Spinal cord (tissue), 10 donors: ENCODE measurements around the gene MAP3K6. TPM values are rescaled to one million over a fixed set of nuclear protein-coding genes. Genes with fewer than 3 reads are reported as not detected.
"Not testable (repeated sequence)": the region's sequence is repeated elsewhere in the genome, so short reads cannot be mapped to it uniquely, and the experiment has no call there.

Experiments
- DNase-seq, 6 donors: peaks; one replicate each; pipeline versions ENCODE4 v3.0.0 to v3.0.0-alpha.2; 2013 to 2015; ENCODE audit warnings: low spot score in 6 of 6, low read depth in 4 of 6
- H3K27ac ChIP-seq: one replicate; pipeline ENCODE4 v1.5.1; 2013; ENCODE audit warnings: low read depth, low read length, control low read depth
- H3K27me3 ChIP-seq: one replicate; pipeline ENCODE4 v1.6.1; 2013; ENCODE audit warnings: low read length; ENCODE audit not compliant: control insufficient read depth, insufficient read depth
- H3K36me3 ChIP-seq: one replicate; pipeline ENCODE4 v1.6.1; 2013; ENCODE audit warnings: low read length; ENCODE audit not compliant: control insufficient read depth, insufficient read depth
- H3K4me1 ChIP-seq: one replicate; pipeline ENCODE4 v1.6.1; 2013; ENCODE audit warnings: low read length; ENCODE audit not compliant: control insufficient read depth, insufficient read depth
- H3K4me3 ChIP-seq: one replicate; pipeline ENCODE4 v1.5.1; 2013; ENCODE audit warnings: low read depth, low read length, control low read depth
- H3K9me3 ChIP-seq: one replicate; pipeline ENCODE4 v1.6.1; 2013; ENCODE audit warnings: low read length; ENCODE audit not compliant: control insufficient read depth, insufficient read depth
- WGBS: methylation state at CpG from one replicate; pipeline ENCODE4 v1.1.5; 2013; ENCODE audit warnings: missing lambda C conversion rate; ENCODE audit not compliant: insufficient coverage; 5-methylcytosine and 5-hydroxymethylcytosine counted together
- polyA plus RNA-seq, 2 donors: library from polyadenylated mRNA; unstranded; fragments of 120-200 nt; gene quantifications; one replicate each; pipeline ENCODE4 v1.2.1, GENCODE V29; 2013; ENCODE audit not compliant: insufficient read length in 2 of 2
- total RNA-seq, 2 donors: library from RNA; depleted of rRNA in 1 of 2; stranded (reverse); fragments of 120-200 nt in 1 of 2; fragments of >200 nt in 1 of 2; gene quantifications; one replicate each; pipeline versions ENCODE4 v1.2.3 to v1.2.4, GENCODE V29; 2013 to 2014
- donor health status: healthy.

MAP3K6 gene
- total and polyA plus RNA-seq, 4 donors, result 5.8 to 21.7 (median 10.1) TPM

DNA sequence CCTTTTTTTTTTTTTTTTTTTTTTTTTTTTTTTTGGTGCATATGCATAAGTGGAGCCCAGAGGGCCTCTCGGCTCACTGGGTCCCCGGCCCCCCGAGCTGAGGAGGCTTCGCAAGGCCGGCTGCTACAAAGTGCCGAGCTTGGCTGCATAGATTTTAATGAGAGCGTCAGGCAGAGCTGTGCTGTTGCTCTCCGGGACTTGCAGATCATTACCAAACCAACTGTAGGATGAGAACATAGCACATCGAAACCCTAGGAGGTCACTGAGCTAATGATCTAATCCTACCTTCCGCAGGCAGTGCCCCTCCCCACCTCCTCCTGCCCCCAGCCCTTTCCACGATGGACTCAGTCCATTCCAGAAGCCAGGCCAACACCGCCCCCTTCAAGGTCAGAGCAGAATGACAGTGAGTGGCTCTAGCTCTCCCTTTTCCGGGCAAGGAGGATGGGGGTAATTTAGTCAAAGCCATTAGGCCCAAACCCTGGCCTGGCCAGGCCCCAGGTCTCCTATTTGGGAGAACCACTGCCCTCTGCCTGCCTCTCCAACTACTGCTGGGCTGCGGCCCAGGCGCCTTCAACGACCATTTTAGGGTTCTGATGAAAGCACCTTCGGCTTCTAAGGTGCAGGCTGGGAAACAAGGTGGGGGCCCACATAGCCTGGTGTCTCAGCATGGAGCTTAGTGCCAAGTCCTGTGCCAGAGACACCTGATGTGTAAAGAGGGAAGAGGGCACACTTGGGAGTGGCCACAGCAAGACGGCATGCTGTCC, 39.0 kb upstream of the MAP3K6 start:
- peak overlapping the region; percentile 90 for H3K27ac ChIP-seq
- not testable (repeated sequence) for H3K27me3 ChIP-seq, H3K4me3 ChIP-seq, H3K9me3 ChIP-seq
- peaks cover 46% of the 10 kb centered on the region for H3K36me3 ChIP-seq
- 44% methylated on average over 13 of the region's 18 CpGs for WGBS
- peaks cover 65% of the 10 kb centered on the region for H3K4me1 ChIP-seq
- DNase-seq, result peak in 1 of 6 donors; percentile 50

DNA sequence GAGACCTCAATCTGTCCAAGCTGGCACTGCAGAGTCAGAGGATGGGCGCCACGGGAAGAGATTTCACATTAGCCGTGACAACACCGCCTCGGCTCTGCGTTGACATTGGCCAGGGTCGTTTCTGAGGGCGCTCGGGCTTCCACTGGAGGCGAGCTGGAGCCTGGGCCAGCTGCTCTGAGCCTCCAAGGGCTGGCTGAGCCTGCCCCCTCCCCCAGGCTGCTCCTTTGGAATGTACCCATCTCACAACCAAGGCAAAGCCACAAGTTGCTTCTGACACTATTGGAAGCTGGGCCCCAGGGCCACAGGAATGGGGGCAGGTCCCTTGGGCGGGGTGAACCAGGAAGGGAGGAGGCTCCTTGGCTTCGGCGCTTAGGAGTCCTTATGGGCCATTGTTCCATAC, 38.3 kb upstream of the MAP3K6 start:
- Histone ChIP-seq H3K27me3 (no peaks in the 10 kb centered on the region), H3K4me1 (peaks cover 71% of the 10 kb centered on the region), H3K9me3 (no peaks in the 10 kb centered on the region), H3K36me3 (peaks cover 39% of the 10 kb centered on the region), H3K4me3 (no peak overlapping the region), H3K27ac (peak overlapping the region; percentile 90)
- DNase-seq, result peak in 1 of 6 donors; percentile 37
- WGBS, result 44% methylated on average over 13 of the region's 13 CpGs

DNA sequence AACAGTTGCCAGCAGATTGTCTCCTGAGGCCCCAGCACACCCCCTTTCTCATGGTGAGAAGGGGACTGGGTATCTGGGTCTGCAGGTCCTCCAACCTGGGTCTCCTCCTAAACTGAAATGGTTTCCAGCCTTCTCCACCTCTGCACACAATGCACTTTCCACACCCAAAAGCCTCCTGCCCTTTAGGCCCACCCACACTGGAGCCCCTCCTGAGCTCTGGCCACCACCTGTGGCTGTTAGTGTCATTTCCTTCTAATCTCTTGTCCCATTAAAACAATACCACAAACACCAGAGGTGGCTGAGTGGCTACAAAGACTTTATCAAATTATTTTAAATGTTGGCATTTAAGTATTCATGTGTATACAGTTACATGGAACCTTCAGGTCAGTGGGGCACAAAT, 37.2 kb upstream of the MAP3K6 start:
- H3K4me1 ChIP-seq, result peaks cover 82% of the 10 kb centered on the region
- DNase-seq, result no peak
- no peaks in the 10 kb centered on the region for H3K27me3 ChIP-seq
- H3K4me3 ChIP-seq, result no peak overlapping the region
- no peaks in the 10 kb centered on the region for H3K9me3 ChIP-seq
- peaks cover 28% of the 10 kb centered on the region for H3K36me3 ChIP-seq
- H3K27ac ChIP-seq, result peak overlapping the region; percentile 90

DNA sequence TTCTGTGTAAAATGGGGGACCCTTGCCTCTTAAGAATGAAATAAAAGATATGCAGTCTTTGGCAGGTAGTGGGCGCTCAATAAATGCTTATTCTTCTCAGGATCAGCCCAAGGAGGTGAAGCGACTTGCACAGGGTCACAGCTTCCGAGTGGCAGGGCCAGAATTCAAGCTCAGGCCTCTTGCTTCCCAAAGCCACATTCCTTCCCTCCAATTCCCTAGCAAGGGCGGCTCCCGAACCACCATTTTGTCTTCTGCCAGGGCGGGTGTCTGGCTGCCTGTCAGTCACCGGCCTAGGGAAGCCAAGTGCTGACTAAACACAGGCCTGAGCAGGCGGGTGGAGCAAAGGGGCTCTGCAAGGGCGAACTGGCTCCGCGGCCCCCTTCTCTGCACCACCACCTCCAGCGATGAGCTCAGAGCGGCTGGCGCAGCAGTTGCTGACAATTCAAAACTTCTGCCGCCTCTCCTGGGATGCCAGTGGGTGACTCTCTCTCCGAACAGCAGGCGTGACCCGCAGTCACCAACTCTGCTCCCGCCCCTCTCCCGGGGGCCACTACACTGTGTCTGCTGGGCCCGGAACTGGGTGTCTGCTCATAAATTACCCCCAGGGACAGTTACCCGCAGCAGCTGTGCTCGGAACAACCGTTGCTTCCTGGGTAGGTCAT, 36.4 kb upstream of the MAP3K6 start:
- peak in 2 of 6 donors; percentile 77 to 78 for DNase-seq
- Histone ChIP-seq H3K4me1 (peaks cover 89% of the 10 kb centered on the region), H3K27ac (peak overlapping the region; percentile 90), H3K9me3 (no peaks in the 10 kb centered on the region), H3K27me3 (no peaks in the 10 kb centered on the region), H3K4me3 (no peak overlapping the region), H3K36me3 (peaks cover 22% of the 10 kb centered on the region)
- WGBS, result 28% methylated on average over 23 of the region's 24 CpGs

DNA sequence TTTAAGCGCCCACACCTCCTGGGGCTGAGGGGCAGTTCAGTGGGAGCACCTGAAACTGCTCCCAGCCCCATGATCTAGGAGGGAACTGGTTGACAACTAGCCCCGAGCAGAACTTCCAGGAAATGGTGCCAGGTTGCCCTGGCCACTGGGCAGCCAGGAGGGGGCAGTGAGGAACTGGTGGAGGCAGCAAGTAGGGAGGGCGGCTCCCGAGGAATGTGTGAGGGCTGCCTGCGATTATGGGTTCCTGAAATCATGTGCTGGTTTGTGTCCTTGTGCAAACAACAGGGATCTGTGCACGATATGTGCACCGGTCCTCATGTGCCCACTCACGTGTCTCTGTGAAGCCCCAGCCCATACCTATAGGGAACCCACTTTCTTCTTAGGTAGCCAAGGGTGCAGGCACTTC, 35.6 kb upstream of the MAP3K6 start:
- Histone ChIP-seq H3K9me3 (no peaks in the 10 kb centered on the region), H3K4me3 (no peak overlapping the region), H3K36me3 (peaks cover 13% of the 10 kb centered on the region), H3K27me3 (no peaks in the 10 kb centered on the region), H3K4me1 (peaks cover 90% of the 10 kb centered on the region), H3K27ac (peak overlapping the region; percentile 90)
- DNase-seq, result peak in 2 of 6 donors; percentile 57 to 78
- WGBS, result 57% methylated on average over 6 of the region's 8 CpGs

DNA sequence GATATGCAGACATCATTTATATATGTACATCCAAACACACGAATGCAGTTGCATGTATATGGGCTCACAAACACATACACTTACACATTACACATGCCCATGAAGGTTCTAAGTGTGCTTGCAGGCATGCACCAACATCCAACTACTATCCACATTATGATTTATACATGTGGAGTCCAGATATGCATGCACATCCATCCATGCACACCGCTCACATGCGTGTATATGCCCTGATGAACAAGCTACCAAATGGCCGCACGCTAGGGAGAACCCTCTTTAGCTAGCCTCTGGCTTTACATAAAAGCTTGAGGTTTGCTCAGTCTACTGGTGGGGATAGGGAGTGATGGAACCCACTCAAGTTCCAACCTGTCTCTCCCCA, 34.2 kb upstream of the MAP3K6 start:
- 78% methylated on average over 1 of the region's 5 CpGs for WGBS
- Histone ChIP-seq H3K9me3 (no peaks in the 10 kb centered on the region), H3K36me3 (peaks cover 10% of the 10 kb centered on the region), H3K4me3 (no peak overlapping the region), H3K4me1 (peaks cover 80% of the 10 kb centered on the region), H3K27ac (peak overlapping the region; percentile 90), H3K27me3 (no peaks in the 10 kb centered on the region)
- no peak for DNase-seq

DNA sequence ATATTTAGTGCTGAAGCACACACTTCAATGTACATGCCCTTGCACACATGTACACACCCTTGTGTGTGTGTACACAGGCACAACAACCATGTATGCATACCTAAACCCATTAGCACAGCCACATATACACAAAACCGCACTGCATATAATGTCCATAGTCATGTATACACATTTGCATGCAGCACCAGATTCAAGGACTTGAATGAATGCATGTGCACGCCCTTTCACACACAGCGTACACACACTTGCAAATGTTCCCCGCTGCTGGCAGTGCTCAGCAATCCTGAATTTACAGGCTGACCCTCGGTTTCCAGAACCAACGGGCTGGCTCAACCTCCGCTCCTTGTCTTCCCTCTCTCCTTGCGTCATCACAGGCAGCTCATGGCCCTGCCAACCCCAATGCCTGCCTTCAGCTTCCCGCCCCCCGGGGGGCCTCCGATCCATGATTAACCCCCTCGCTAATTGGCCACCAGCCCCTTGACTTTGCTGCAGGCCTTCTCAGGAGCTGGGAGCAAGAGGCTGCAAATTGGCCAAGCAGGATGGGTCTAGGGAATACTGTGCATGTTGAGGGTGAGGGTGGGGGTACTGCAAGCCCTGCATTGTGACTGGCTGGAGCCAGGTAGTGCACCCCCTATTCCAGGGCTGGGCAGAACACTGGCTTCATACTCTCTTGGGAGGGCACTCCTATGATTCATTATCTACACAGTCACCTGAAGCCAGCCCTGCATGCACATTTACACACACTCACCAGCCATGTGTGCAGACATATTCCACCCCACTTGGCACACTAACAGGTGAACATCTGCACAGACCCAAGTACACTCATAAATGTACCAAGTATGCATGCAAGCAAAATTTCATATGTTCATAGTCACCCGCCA, 33.6 kb upstream of the MAP3K6 start:
- WGBS, result 34% methylated on average over 9 of the region's 13 CpGs
- Histone ChIP-seq H3K27ac (peak overlapping the region; percentile 71), H3K27me3 (no peaks in the 10 kb centered on the region), H3K4me3 (no peak overlapping the region), H3K4me1 (peaks cover 79% of the 10 kb centered on the region), H3K9me3 (no peaks in the 10 kb centered on the region), H3K36me3 (peaks cover 6% of the 10 kb centered on the region)
- peak in 2 of 6 donors; percentile 59 to 62 for DNase-seq

DNA sequence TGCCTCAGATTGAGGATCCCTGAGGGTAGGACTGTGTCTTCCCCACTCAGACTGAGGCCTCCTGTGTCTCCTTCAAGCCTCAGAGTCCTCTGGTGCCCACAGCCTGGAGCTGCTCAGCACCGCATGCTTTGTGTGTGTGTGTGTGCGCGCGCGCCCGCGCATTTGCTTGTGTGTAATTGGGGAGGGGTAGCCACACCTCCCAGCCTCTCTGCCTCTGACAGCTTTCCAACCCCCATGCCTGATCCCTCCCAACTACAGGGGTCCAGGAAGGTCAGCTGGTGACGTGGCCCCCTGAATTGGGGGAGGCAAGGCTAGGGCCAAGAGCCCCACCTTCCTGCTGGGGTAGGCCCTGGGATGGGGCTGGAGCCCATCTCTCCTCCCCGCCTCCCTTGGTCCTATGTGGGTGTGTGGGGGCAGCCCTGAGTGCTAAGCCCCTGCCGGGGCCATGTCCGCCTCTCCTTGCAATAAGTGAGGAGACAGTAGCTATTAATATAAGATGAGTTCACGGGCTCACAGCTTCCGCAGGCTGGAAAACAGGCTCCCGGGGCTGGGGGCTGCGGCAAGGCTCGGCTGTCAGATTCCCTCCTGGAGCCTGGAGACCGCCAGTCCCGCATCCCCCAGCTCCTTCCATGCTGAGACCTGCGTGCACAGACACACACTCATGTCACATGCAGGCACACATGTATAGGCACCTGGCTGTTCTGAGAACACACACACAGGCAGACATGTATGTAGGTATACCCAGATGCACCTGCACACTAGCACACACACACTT, 32.7 kb upstream of the MAP3K6 start:
- Histone ChIP-seq H3K4me3 (no peak overlapping the region), H3K27me3 (no peaks in the 10 kb centered on the region), H3K36me3 (peaks cover 1% of the 10 kb centered on the region), H3K27ac (peak overlapping the region; percentile 71), H3K9me3 (no peaks in the 10 kb centered on the region), H3K4me1 (peaks cover 73% of the 10 kb centered on the region)
- peak in 2 of 6 donors; percentile 61 to 68 for DNase-seq
- WGBS, result 45% methylated on average over 11 of the region's 19 CpGs
